Right atrium auricular region (tissue), 2 donors: Measurements from ENCODE around the gene NEDD4L. TPM values are rescaled to one million over a fixed set of nuclear protein-coding genes. Genes with fewer than 3 reads are reported as not detected.

Experiments
- DNase-seq: peaks from one replicate; pipeline ENCODE4 v3.0.0-alpha.2; 2019; ENCODE audit warnings: low spot score
- H3K27ac ChIP-seq, 2 donors: fragments of 200-600 bp; sonication (generic); 1 replicate in 1 of 2; 2 replicates in 1 of 2; pipeline ENCODE4 v1.5.1; 2016 to 2019
- H3K27me3 ChIP-seq, 2 donors: fragments of 200-600 bp; sonication (generic); one replicate each; pipeline versions ENCODE4 v1.5.1 to v1.6.0; 2017 to 2019
- H3K36me3 ChIP-seq: fragments of 200-600 bp; sonication (generic); one replicate; pipeline ENCODE4 v1.5.1; 2016
- H3K4me1 ChIP-seq, 2 donors: fragments of 200-600 bp; sonication (generic); one replicate each; pipeline versions ENCODE4 v1.5.1 to v1.6.0; 2017 to 2019
- H3K4me3 ChIP-seq, 2 donors: fragments of 200-600 bp; sonication (generic); 1 replicate in 1 of 2; 2 replicates in 1 of 2; pipeline ENCODE4 v1.5.1; 2017 to 2019; ENCODE audit warnings: mild to moderate bottlenecking in 1 of 2, moderate library complexity in 1 of 2
- H3K9me3 ChIP-seq, 2 donors: fragments of 200-600 bp; sonication (generic); one replicate each; pipeline ENCODE4 v1.5.1; 2019
- total RNA-seq, 2 donors: library from RNA; depleted of rRNA; stranded (reverse); fragments of >200 nt; gene quantifications; one replicate each; pipeline ENCODE4 v1.1.0, GENCODE V29; 2016
- TF ChIP-seq, protein P1 (sequence below), 2 donors: fragments of 200-600 bp; sonication (generic); IDR thresholded peaks; one replicate each; pipeline ENCODE4 v1.5.1; 2019; ENCODE audit warnings: antibody characterized with exemption in 2 of 2

The NEDD4L gene
- total RNA-seq, 2 donors from 2014 or later = 45.0 to 68.0 TPM

DNA sequence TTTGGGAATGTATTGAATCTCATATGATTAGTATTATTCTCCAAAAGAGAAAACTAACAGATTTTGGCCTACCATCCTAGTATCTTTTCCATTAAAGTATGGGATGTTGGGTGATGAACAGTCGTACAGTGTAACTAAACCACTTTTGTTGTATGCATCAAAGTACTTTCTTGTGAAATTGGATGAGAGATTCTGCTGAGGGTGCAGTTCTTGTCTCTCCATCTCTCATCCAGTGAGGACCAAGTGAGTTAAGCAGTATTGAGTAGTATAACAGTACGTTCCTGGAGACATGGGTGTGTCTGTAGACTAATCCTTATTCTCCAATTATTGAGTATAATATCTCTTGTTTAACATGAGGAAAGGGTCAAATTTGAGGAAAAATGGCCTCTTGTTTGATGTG is 209.3 kb downstream of the NEDD4L start:
- H3K36me3 ChIP-seq = no peaks in the 10 kb centered on the region
- no peaks in the 10 kb centered on the region for H3K9me3 ChIP-seq
- no peaks in the 10 kb centered on the region for H3K27me3 ChIP-seq
- TF ChIP-seq, protein P1, sequence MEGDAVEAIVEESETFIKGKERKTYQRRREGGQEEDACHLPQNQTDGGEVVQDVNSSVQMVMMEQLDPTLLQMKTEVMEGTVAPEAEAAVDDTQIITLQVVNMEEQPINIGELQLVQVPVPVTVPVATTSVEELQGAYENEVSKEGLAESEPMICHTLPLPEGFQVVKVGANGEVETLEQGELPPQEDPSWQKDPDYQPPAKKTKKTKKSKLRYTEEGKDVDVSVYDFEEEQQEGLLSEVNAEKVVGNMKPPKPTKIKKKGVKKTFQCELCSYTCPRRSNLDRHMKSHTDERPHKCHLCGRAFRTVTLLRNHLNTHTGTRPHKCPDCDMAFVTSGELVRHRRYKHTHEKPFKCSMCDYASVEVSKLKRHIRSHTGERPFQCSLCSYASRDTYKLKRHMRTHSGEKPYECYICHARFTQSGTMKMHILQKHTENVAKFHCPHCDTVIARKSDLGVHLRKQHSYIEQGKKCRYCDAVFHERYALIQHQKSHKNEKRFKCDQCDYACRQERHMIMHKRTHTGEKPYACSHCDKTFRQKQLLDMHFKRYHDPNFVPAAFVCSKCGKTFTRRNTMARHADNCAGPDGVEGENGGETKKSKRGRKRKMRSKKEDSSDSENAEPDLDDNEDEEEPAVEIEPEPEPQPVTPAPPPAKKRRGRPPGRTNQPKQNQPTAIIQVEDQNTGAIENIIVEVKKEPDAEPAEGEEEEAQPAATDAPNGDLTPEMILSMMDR (IDR thresholded peaks at IDR 0.05) = no peak
- no peak overlapping the region for H3K4me3 ChIP-seq
- H3K27ac ChIP-seq = peak overlapping the region in 1 of 2 donors; percentile 93
- DNase-seq = no peak
- no peaks in the 10 kb centered on the region for H3K4me1 ChIP-seq

DNA sequence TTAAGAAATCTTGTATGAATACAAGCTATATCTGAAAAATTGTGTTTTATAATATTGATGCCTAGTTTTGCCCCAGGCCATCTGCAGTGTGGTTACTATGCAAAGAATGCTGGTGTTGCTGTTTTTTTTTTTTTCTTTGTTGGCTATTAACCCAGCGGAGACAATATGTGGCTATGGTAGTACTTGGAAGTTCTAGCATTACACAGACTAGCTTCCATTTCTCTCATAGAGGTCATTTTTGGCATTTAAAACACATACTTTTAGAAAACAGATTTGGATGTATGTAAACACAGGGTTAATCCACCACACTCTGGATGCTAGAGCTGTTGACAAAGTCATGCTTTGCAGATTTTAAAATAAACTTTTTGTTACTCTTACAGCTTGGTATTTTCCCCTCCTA is 209.8 kb downstream of the NEDD4L start:
- H3K9me3 ChIP-seq = no peaks in the 10 kb centered on the region
- H3K36me3 ChIP-seq = no peaks in the 10 kb centered on the region
- no peak for DNase-seq
- TF ChIP-seq, protein P1 (IDR thresholded peaks at IDR 0.05) = no peak
- no peaks in the 10 kb centered on the region for H3K27me3 ChIP-seq
- H3K4me3 ChIP-seq = no peak overlapping the region
- H3K4me1 ChIP-seq = no peaks in the 10 kb centered on the region
- peak overlapping the region in 1 of 2 donors; percentile 93 for H3K27ac ChIP-seq

DNA sequence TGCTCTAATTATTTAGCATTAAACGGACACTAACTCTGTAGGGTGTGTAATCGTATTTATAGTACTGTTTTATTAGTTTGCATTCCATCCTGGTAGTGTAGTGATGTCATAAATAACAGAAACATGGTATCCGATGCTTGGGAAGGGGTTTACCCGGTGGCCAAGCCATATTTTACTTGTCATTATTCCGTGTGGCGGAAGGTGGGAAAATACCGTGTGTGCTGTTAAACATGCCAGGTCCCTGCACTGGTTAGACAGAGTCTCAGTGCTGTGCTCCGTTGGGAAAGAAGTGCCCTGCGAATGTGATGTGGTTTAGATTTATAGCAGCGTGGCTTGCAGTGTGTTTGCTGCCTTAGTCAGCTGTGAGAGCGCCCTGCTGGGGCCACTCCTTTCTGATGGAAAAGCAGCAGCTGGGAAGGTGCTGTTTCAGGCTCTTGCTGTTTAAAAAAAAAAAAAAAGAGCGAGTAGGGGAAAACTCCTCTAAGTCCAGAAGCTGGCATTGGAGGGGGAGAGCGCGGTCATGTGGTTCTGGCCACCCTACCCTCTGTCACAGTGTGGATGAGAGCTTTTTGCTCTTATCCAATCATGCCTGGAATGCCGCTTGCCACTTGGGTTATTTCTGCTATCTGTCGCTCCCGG is 211.0 kb downstream of the NEDD4L start:
- TF ChIP-seq, protein P1 (IDR thresholded peaks at IDR 0.05) = no peak
- Histone ChIP-seq H3K27ac (peak overlapping the region; percentile 79 to 93), H3K27me3 (no peaks in the 10 kb centered on the region), H3K36me3 (no peaks in the 10 kb centered on the region), H3K9me3 (no peaks in the 10 kb centered on the region), H3K4me3 (peak overlapping the region; percentile 42 to 46), H3K4me1 (peaks cover 0 to 1% of the 10 kb centered on the region in 2 donors)
- peak; percentile 60 for DNase-seq

DNA sequence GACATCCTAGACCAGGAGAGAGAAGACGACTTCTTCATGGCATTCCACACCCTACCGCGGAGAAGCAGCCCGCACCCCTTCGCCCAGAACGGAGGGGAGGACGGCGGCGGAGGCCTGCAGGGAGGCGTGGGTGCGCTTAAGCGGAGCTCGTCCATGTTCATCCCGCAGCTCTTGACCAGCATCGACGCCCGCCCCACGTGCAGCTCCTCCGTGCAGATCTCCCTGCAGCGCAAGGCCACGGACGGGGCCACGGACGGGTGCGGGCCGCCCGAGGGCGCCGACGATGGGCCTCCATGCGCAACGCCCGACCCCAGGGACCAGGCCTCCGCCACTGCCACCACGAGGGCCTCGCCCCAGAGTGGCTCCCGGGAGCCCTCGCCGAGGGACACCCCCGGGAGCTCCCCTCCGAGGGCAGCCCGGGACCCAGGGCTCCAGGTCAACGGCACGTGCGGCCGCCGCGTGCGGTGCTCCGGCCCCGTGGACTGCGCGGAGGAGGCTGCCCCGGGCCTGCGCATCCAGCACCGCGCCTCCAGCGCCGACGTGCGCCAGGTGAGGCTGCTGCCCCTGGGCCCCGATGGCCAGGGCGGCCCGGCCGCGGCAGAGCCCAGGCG is 211.8 kb downstream of the NEDD4L start:
- no peak for DNase-seq
- peak overlapping the region; percentile 79 to 93 for H3K27ac ChIP-seq
- no peaks in the 10 kb centered on the region for H3K27me3 ChIP-seq
- TF ChIP-seq, protein P1 (IDR thresholded peaks at IDR 0.05) = no peak
- no peaks in the 10 kb centered on the region for H3K36me3 ChIP-seq
- H3K9me3 ChIP-seq = no peaks in the 10 kb centered on the region
- peak overlapping the region; percentile 42 to 46 for H3K4me3 ChIP-seq
- H3K4me1 ChIP-seq = peaks cover 0 to 9% of the 10 kb centered on the region in 2 donors

DNA sequence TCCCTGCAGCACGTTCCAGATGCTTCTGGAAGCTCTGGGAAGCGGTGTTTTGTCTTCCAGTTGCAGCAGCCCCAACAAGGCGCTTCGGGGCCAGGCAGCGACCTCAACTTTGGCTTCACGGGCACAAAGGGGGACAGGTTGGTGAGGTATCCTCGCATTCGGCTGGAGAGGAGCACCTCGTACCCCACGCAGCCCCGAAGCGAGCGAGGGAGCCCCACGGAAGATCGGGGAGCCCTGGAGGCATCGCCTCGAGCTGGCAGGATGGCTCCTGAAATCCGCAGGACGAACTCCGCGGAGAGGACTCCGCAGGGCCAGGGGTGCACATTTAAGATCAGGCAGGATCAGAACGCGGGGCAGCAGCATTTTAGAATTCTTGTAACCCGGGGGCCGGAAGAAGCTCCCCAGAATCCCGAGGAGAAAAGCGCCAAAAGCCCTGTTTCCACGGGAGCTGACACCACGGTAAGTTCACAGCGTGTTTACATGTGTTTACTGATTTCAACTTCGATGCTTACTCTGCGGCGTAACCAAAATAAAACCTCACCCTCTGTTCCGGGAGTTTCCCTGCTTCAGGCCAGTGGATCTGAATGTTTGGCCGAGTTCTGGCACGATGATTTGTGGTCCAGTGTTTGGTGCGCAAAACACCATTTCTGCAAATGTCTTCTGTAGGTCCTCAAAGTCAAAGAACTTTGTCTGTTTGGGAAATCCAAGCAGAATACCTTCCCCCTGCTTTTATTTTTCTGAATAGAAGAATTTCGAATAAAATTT is 212.5 kb downstream of the NEDD4L start:
- H3K27me3 ChIP-seq = no peaks in the 10 kb centered on the region
- H3K9me3 ChIP-seq = no peaks in the 10 kb centered on the region
- no peaks in the 10 kb centered on the region for H3K36me3 ChIP-seq
- H3K27ac ChIP-seq = peak overlapping the region; percentile 79 to 93
- H3K4me3 ChIP-seq = peak overlapping the region; percentile 42 to 46
- H3K4me1 ChIP-seq = peaks cover 0 to 10% of the 10 kb centered on the region in 2 donors
- no peak for DNase-seq
- TF ChIP-seq, protein P1 (IDR thresholded peaks at IDR 0.05) = no peak
